ENCODE data around the gene SKAP2.

SKAP2 gene

DNA sequence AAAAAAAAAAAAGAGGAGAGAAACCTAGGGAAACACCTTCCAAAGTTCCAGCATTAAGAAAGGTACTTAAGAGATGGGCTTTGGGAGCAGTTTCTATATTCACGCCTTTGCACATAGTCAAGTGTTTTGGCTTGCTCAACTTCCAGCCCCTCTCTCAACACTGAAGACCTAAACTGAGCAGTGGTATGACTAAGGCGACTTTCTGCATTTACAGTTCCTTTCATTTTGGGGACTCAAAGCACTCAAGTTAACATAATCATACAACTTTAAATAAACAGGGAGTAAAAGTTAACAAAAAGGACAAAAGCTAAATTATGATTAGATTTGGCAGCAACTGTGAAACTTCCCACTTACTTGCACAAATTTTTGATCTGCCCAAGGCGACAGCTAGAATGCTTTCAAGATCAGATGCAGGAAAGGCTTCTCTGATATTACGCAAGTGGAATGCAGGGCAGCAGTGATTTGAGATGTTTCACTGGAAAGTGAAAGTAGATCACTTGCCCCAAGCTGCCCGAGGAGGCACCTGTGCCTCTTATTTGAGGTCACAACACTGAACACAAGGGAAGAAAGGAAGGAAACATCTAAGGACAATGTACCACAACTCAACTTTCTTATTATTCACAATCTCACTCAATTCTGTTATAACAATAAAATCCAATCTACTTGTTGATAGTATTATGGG lies 199.5 kb downstream of the SKAP2 start:
- peak; percentile 66 for DNase-seq (ENCODE audit: low spot score)

DNA sequence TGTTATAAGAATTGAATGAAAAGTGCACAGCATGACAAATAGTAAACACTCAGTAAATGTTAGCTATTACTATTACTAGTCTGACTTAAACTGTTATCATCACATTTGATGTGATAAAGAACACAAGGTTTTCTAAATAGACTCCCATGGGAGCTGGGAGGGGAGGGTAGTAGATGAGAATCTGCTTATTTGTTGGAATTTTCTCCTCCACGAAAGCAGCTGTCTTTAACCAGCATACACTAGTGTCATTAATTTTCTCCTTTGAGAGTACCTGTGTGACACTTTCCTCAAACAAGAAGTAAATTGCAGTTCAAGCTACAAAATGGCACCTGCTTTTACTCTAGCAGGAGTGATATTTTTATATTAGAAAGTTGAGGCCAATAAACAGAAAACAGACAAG lies 200.1 kb downstream of the SKAP2 start:
- no peak for DNase-seq (ENCODE audit: low spot score)

DNA sequence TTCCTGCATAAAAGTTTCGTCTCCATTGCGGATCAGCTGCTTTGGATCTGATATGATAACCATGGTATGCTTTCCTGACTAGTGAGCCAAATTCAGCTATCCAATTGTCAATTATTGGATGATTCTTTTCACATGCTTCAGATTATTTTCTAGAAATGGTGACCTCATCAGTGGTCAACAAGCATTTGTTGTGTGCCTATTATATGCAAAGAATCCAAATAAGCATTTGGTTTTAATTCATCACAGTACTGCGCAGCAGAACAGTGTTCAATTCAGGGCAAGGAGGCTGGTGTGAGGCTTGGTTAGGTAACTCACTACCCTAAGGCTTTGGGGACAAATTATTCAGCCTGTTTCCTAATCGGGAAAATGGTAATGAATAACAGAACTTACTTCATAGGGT lies 200.5 kb downstream of the SKAP2 start:
- no peak for DNase-seq (ENCODE audit: low spot score)

DNA sequence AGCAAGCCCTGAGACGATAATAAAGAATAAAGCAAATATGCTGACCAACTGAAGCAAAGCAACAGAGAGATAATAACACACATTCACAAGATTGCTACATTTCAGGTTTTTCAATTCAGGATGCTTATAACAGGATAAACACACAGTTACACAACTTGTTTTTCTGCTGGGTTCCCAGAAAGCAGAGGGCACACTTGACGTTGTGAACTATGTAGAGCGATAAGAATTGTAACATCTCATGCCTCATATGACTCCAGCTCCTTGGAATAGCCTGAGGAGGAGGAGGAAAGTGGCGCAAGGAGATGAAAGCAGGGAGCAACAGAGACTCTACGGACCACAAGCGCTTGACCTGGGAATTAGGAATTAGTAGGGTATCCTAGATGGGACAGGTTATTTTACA lies 201.7 kb downstream of the SKAP2 start:
- no peak for DNase-seq (ENCODE audit: low spot score)

- no peak for DNase-seq (ENCODE audit: low spot score)
Measured at GRCh38 chr7:26659121-26659520, 205.3 kb downstream of the SKAP2 start.

DNA sequence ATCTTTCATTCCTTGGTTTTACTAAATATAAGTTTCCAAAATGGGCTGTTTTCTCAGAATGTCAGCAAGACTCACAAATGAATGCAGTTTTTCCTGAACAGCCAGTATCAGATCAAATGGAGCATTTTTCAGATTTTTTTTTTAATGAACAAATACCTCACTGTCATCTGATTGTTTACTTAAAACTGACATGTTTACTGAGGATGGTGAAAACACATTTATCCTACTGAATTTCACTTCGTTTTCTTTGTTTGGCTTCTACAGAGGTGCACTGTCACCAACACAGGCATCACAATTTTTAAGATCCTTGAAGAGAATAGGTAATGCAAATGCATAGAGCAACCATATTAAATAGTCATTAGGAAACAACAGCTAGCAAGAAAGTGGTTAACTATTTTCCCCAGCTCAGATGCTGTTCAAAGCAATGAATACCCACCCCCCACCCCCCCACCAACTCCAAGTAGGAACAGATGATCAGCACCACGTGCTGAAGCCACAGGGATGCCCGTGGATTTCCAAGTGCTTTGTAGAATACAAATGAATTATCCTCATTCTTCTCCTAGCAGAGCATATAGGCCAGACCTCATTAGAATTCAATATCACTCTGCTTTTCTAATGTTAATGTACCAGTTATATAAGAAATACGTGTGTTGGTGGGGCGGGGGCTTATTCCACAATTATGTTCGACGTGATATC lies 205.9 kb downstream of the SKAP2 start:
- DNase-seq (ENCODE audit: low spot score), result no peak

DNA sequence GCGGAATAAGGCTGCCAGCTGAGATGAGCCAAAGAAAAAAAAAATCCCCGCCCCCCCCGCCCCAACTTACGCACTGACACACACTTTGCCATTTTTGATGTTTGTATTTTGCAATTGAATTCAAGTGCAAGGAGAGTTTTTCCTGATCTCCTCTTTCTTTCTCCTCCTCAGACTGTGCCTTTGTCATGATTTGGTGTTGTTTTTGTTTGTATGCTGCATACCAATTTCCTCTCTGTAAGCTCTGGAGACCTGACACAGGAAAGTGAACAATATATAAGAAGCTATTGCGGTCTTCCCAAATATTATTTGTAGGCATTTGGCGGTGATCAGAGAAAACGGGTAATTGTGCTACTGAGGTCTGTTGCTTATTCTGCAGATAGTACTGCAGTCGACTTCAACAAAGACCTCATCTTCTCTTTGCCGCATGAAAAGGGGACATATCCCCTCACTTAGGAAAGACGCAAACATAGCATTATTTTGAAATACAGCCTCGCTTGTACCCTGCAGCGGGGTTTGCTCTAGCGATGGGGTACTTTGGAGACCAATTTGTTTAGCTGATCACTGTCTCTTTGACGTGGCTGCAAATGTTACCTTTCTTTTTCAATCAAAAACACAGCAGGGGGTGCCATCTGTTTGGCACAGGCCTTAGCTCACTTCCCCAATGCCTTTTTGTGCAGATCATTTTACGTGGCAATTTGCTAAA lies 206.6 kb downstream of the SKAP2 start:
- DNase-seq (ENCODE audit: low spot score), result no peak

DNA sequence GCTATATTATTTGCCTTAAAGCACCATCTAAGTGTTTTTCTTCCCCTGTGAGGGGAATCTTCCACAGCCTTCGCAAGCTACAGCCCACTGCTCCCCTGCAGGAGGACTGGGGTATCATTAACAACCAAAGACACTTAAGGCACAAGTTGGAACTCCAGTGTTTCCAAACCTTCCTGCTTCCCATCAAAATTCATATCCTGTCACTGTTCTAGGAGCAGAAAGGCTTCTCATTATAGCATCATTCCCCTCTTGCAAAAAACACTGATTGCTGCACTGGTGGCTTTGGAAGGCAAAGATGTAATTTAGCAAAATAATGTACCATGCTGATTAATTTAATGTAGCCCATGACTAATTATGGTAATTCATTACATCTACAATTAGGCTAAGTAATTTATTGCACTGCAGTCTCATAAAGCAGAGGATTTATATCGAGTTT lies 207.2 kb downstream of the SKAP2 start:
- DNase-seq (ENCODE audit: low spot score), result no peak

DNA sequence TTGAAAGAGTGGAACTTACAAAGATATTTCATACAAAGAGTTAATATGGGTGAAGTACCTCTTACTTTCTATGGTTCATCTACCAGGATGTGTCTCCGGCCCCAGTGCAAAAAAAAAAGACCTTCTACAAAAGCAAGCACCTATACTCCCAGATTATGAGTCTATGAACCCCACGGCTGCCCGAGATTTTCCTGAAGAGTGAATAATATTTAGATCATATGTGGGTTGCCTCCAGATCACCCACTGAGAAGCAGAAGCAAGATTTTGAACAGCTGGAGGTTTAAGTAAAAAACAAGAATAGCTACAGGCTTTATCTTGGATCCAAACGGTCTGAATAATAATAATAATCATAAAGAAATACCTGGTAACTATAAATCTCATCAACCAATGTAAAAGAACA lies 207.7 kb downstream of the SKAP2 start:
- DNase-seq (ENCODE audit: low spot score), result no peak

DNA sequence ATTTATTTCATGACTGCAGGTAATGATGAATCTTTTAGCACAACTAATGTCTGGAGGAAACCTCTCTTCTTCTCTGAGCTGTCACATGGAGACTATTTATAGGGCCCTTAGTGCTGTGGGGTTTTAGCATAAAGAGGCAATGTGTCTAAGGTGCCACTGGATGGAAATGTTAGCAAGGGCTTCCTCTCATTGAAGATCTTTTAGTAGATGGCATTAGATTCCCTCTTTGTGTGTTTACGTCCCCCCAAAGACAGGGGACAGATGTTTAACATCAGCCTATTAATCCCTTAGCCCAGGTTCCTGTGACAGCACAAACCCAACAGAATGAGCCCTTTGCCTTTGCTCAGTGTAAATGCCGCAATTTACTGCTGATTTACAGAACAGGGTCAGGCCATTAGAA lies 208.6 kb downstream of the SKAP2 start:
- no peak for DNase-seq (ENCODE audit: low spot score)

DNA sequence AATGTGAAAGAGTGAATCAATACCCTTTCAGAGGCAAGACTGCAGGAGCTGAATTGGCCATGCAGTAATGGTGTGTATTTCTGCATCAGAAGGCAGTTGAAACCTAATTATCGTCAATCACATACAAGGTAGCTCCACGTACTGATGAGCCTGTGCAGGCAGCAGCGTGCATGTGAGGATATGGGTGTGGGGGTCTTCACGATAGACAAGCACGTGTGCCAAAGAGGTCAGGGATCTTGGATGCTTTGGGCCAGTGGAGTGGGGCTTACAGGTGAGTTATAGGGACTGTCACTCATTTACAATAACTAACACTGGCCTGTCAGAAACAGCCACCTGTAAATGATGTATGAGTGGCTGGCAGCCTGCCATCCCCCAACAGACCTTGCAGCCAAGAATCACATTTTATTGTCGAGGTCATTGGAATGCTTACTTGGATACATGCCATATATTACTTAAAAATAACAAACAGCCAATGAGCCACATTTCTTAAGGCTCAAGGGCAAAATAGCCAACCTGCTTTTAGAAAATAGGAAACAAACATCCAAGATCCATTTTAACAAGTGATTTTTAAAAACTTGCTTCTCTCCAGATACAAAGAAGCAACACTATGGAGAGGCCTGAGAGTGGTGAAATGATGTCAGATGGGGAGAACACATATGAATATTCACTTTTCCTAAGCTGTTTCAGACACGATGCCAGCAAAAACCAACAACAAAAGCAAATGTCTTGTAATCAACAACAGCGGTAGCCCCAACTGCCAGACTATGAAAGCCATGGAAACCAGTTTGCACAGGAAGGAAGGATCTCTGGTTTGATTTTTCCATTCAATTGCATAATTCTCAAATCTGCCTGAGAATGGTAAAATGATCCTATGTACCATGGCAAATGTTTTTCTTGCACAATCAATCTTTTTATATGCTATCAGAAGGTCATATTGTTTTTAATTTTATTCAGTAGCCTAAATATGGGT lies 210.7 kb downstream of the SKAP2 start:
- DNase-seq (ENCODE audit: low spot score), result peak; percentile 83

- DNase-seq (ENCODE audit: low spot score), result no peak
Measured at GRCh38 chr7:26652401-26653100, 211.8 kb downstream of the SKAP2 start.

- no peak for DNase-seq (ENCODE audit: low spot score)
Measured at GRCh38 chr7:26650103-26650502, 214.3 kb downstream of the SKAP2 start.

GRCh38 chr7:26649388-26649787 lies 215.0 kb downstream of the SKAP2 start:
- DNase-seq (ENCODE audit: low spot score), result no peak

GRCh38 chr7:26648554-26648953 lies 215.8 kb downstream of the SKAP2 start:
- DNase-seq (ENCODE audit: low spot score), result no peak

GRCh38 chr7:26646336-26647048 lies 217.9 kb downstream of the SKAP2 start:
- DNase-seq (ENCODE audit: low spot score), result no peak

DNA sequence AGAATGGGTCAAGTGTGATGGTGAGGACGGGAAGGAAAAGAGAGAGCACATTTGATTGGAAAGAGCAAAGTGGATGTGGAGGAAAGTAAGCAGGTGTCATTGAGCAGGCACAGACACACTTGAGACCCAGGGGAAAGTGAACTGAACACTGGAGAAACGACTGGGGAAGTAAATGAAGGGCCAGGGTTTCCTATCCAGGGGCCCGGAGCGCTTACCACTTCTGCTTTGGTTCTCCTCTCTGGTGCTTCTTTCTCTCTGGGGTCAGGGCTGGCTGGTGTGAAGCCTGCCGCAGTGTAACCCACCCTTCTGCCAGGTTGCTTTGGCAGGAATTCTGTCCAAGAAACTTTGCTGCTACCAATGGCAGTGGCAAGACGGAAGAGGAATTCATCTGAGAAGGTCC lies 219.3 kb downstream of the SKAP2 start:
- DNase-seq (ENCODE audit: low spot score), result no peak

GRCh38 chr7:26642416-26642815 lies 222.0 kb downstream of the SKAP2 start:
- DNase-seq (ENCODE audit: low spot score), result no peak

GRCh38 chr7:26639695-26640094 lies 224.7 kb downstream of the SKAP2 start:
- DNase-seq (ENCODE audit: low spot score), result no peak

GRCh38 chr7:26639111-26639510 lies 225.3 kb downstream of the SKAP2 start:
- DNase-seq (ENCODE audit: low spot score), result no peak

DNA sequence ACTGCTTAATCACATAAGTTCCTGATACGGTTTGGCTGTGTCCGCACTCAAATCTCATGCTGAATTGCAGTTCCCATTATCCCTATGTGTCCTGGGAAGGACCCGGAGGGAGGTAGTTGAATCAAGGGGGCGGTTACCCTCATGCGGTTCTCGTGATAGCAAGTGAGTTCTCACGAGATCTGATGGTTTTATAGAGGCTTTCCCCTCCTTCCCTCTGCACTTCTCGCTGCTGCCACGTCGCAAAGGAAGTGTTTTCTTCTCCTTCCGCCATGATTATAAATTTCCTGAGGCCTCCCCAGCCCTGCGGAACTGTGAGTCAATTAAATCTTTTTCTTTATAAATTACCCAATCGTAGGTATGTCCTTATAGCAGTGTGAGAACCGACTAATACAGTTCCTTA lies 226.2 kb downstream of the SKAP2 start:
- DNase-seq (ENCODE audit: low spot score), result no peak
